ENCODE measurements around the gene CPSF3. TPM values are rescaled to one million over a fixed set of nuclear protein-coding genes. Genes with fewer than 3 reads are reported as not detected.
"Not testable (repeated sequence)": the region's sequence is repeated elsewhere in the genome, so short reads cannot be mapped to it uniquely, and the experiment has no call there.

The CPSF3 gene
- total and polyA plus RNA-seq, 12 donors: 20.9 to 58.3 (median 32.5) TPM

- Histone ChIP-seq H3K4me3 (no peak overlapping the region), H3K4me1 (replicated peaks in 1 of 2) (peaks cover 0 to 4% of the 10 kb centered on the region in 2 donors), H3K36me3 (replicated peaks in 1 of 2) (no peaks in the 10 kb centered on the region), H3K9me3 (replicated peaks in 1 of 3) (no peaks in the 10 kb centered on the region), H3K27ac (peak overlapping the region in 2 of 5 donors; percentile 49 to 68), H3K27me3 (no peaks in the 10 kb centered on the region)
- no peak for DNase-seq
- intact Hi-C loops (cut with DNase I): no loop called here
- TF ChIP-seq, protein P1, sequence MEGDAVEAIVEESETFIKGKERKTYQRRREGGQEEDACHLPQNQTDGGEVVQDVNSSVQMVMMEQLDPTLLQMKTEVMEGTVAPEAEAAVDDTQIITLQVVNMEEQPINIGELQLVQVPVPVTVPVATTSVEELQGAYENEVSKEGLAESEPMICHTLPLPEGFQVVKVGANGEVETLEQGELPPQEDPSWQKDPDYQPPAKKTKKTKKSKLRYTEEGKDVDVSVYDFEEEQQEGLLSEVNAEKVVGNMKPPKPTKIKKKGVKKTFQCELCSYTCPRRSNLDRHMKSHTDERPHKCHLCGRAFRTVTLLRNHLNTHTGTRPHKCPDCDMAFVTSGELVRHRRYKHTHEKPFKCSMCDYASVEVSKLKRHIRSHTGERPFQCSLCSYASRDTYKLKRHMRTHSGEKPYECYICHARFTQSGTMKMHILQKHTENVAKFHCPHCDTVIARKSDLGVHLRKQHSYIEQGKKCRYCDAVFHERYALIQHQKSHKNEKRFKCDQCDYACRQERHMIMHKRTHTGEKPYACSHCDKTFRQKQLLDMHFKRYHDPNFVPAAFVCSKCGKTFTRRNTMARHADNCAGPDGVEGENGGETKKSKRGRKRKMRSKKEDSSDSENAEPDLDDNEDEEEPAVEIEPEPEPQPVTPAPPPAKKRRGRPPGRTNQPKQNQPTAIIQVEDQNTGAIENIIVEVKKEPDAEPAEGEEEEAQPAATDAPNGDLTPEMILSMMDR (IDR thresholded peaks at IDR 0.05): no peak
- TF ChIP-seq POLR2A (IDR thresholded peaks at IDR 0.05): no peak
- WGBS, 4 donors: 78 to 93% (median 91%) methylated on average over 12 to 13 of the region's 13 CpGs
Observed at GRCh38 chr2:9391961-9392720, 31.3 kb upstream of the CPSF3 start.

DNA sequence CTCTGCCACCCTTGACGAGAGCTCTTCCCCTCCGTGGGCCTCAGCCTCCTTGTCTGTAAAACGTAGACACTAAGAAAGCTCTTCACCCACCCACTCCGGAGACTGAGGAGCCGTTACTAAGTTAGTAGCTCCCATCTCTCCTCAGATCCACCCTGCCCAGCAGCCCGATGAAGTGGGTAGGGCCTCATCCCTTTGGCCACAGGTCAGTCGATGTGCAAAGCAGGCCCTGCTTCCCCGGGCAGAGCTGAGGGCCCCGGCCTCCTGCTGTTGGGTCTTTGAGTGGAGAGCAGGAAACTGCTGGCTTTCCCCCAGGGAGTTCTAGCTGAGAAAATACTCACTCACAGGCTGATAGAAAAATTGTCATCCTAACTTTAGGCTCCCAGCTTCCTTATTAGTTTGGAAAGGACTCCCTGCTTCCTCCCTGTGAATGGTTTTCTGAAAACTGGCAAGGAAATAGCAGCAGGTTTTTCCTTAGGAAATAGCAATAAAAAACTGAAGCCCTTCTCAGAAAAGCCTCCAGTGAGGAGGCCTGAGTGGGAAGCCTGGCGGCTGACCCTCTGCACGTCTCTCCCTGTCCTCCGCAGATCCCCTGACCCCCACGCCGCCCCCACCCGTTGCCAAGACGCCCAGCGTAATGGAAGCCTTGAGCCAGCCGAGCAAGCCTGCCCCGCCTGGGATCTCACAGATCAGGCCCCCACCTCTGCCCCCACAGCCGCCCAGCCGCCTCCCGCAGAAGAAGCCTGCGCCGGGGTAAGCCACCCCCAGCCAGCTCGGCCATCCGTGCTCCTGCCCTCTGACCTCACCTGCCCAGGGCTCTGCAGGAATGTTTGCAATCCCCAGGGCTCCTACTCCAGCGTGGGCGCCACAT lies 30.3 kb upstream of the CPSF3 start:
- peak overlapping the region in 2 of 5 donors; percentile 49 to 68 for H3K27ac ChIP-seq
- DNase-seq: no peak
- TF ChIP-seq POLR2A (IDR thresholded peaks at IDR 0.05): no peak
- TF ChIP-seq, protein P1 (IDR thresholded peaks at IDR 0.05): no peak
- no peaks in the 10 kb centered on the region for H3K9me3 ChIP-seq (replicated peaks in 1 of 3)
- intact Hi-C loops (cut with DNase I): no loop called here
- H3K4me3 ChIP-seq: no peak overlapping the region
- H3K36me3 ChIP-seq (replicated peaks in 1 of 2): no peaks in the 10 kb centered on the region
- peaks cover 0 to 4% of the 10 kb centered on the region in 2 donors for H3K4me1 ChIP-seq (replicated peaks in 1 of 2)
- 69 to 75% (median 70%) methylated on average over 10 to 28 of the region's 28 CpGs for WGBS, 4 donors
- H3K27me3 ChIP-seq: no peaks in the 10 kb centered on the region

DNA sequence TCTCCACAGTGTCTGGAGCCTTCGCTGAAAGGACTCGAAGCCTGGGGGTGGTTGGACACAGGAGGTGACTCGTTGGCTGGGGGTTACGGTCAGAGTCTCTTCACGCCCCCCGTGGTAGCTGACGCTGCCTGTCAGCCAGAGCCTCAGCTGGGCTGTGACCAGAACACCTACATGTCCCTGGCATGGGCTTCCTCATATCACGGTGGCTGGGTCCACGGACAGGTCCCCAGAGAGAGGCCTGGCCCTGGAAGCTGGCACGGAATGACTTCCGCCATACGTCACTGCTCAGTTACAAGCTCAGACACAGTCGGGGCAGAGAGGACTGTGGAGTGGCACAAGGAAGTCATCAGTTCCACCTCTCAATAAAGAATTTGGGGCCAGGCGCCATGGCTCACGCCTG lies 28.6 kb upstream of the CPSF3 start:
- 94 to 95% (median 94%) methylated on average over 10 to 15 of the region's 15 CpGs for WGBS, 4 donors
- no peak for DNase-seq
- no peak overlapping the region for H3K4me3 ChIP-seq
- intact Hi-C loops (cut with DNase I): no loop called here
- H3K27ac ChIP-seq: no peak overlapping the region
- H3K4me1 ChIP-seq (replicated peaks in 1 of 2): peaks cover 0 to 4% of the 10 kb centered on the region in 2 donors
- H3K27me3 ChIP-seq: no peaks in the 10 kb centered on the region
- TF ChIP-seq, protein P1 (IDR thresholded peaks at IDR 0.05): no peak
- no peak for TF ChIP-seq POLR2A (IDR thresholded peaks at IDR 0.05)
- H3K9me3 ChIP-seq (replicated peaks in 1 of 3): no peaks in the 10 kb centered on the region
- no peaks in the 10 kb centered on the region for H3K36me3 ChIP-seq (replicated peaks in 1 of 2)

DNA sequence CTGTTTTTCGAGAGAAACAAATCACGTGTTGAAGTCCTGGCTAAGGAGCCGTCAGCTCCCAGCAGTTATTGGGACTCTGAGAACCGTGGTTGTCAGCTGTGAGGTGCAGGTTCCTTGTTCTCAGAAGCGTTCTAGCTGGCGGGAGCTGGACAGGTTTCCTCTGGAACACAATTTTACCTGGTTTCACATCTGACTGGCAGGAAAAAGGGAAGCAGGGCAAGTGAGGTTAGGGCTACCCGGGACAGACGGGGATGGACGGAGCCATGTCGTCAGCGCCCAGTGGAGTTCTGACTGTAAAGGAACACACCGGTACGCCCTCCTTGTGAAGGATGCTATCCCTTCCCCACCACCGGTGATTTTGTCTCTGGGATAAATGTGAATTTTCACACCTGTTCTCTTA lies 26.3 kb upstream of the CPSF3 start:
- H3K4me3 ChIP-seq: no peak overlapping the region
- H3K9me3 ChIP-seq (replicated peaks in 1 of 3): no peaks in the 10 kb centered on the region
- H3K27ac ChIP-seq: no peak overlapping the region
- no peaks in the 10 kb centered on the region for H3K36me3 ChIP-seq (replicated peaks in 1 of 2)
- no peaks in the 10 kb centered on the region for H3K27me3 ChIP-seq
- TF ChIP-seq POLR2A (IDR thresholded peaks at IDR 0.05): no peak
- TF ChIP-seq, protein P1 (IDR thresholded peaks at IDR 0.05): no peak
- 93 to 96% (median 94%) methylated on average over 13 to 14 of the region's 14 CpGs for WGBS, 4 donors
- intact Hi-C loops (cut with DNase I): no loop called here
- no peak for DNase-seq
- peaks cover 0 to 4% of the 10 kb centered on the region in 2 donors for H3K4me1 ChIP-seq (replicated peaks in 1 of 2)

- DNase-seq; H3K4me3 ChIP-seq; H3K9me3 ChIP-seq (replicated peaks in 1 of 3); H3K4me1 ChIP-seq (replicated peaks in 1 of 2); H3K27me3 ChIP-seq; intact Hi-C loops (cut with DNase I); H3K36me3 ChIP-seq (replicated peaks in 1 of 2): not testable (repeated sequence)
- H3K27ac ChIP-seq: peak overlapping the region in 2 of 5 donors; percentile 10 to 42
- 94 to 98% (median 95%) methylated on average over 11 of the region's 11 CpGs for WGBS, 4 donors
Observed at GRCh38 chr2:9398251-9398650, 25.2 kb upstream of the CPSF3 start.
